Left lung (tissue), 10 donors: ENCODE data around the gene COL5A1. TPM values are rescaled to one million over a fixed set of nuclear protein-coding genes. Genes with fewer than 3 reads are reported as not detected.

Experiments
- ATAC-seq: fragments of 200-7000 bp; cut with Tn5 transposase; one replicate; pipeline ENCODE4 v1.9.1; 2020; ENCODE audit warnings: moderate library complexity
- DNase-seq, 4 donors: peaks; one replicate each; pipeline ENCODE4 v3.0.0-alpha.2; 2013 to 2020
- H3K27ac ChIP-seq, 2 donors: fragments of 200-600 bp; sonication (generic) in 1 of 2; one replicate each; pipeline versions ENCODE4 v1.5.0 to v1.8.0; 2020 to 2021
- H3K27me3 ChIP-seq, 2 donors: fragments of 200-600 bp; sonication (generic) in 1 of 2; one replicate each; pipeline versions ENCODE4 v1.5.0 to v1.8.0; 2020 to 2021
- H3K36me3 ChIP-seq, 2 donors: fragments of 200-600 bp; sonication (generic) in 1 of 2; one replicate each; pipeline versions ENCODE4 v1.5.0 to v1.8.0; 2020 to 2021
- H3K4me1 ChIP-seq, 2 donors: fragments of 200-600 bp; one replicate each; pipeline ENCODE4 v1.8.0; 2021
- H3K4me3 ChIP-seq, 2 donors: fragments of 200-600 bp; sonication (generic) in 1 of 2; one replicate each; pipeline versions ENCODE4 v1.5.0 to v1.8.0; 2020 to 2021; ENCODE audit warnings: mild to moderate bottlenecking in 1 of 2
- H3K9me3 ChIP-seq, 2 donors: fragments of 200-600 bp; sonication (generic) in 1 of 2; one replicate each; pipeline versions ENCODE4 v1.5.0 to v1.8.0; 2020 to 2021
- intact Hi-C, 2 donors: fragments of 100-400 bp; cut with DNase I; formaldehyde crosslinking; loops; one replicate each; pipeline versions ENCODE4 v1.11.2 to v1.14.2; 2022
- polyA plus RNA-seq, 6 donors: library from polyadenylated mRNA; unstranded; fragments of 120-200 nt; gene quantifications; one replicate each; pipeline ENCODE4 v1.2.1, GENCODE V29; 2013; ENCODE audit not compliant: insufficient read length in 6 of 6
- total RNA-seq, 2 donors: library from RNA; stranded (reverse); fragmentation: NEBNext Ultra II Directional; extraction: Animal tissue kit (Norgen Biotek cat#: 25700); gene quantifications; one replicate each; pipeline ENCODE4 v1.2.1, GENCODE V29; 2021
- TF ChIP-seq, protein P1 (sequence below), 2 donors: fragments of 200-600 bp; sonication (generic) in 1 of 2; IDR thresholded peaks; one replicate each; pipeline versions ENCODE4 v1.5.0 to v1.8.0; 2021; ENCODE audit warnings: antibody characterized with exemption in 2 of 2
- donor health status: DM: no; HTN: yes; CAD: no.
- donor health status: DM: no; HTN: no; CAD: no.

COL5A1 gene
- total and polyA plus RNA-seq, 8 donors: 168 to 357 (median 213) TPM

DNA sequence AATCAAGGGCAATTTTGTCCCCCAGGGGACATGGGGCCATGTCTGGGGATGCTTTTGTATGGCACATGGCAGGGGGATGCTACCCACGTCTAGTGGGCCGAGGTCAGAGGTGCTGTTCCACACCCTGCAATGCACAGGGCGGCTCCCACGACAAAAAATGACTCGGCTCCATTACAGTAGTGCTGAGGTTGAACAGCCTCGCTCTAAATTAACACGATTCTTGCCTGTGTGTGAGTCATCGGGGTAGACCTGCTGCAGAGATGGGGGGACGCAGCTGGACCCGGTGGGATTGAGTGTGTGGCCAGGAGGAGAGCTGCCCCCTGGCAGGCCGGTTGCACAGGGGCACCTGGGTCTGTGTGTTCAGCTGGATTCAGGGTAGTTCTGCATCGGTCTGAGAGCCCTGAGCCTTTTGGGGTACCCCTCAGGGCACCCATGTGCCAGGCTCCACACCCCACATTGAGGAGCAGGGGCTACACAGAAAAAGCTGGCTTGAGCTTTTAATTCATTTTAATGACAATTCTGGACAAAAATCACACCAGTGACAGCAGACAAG lies 20.0 kb upstream of the COL5A1 start:
- TF ChIP-seq, protein P1, sequence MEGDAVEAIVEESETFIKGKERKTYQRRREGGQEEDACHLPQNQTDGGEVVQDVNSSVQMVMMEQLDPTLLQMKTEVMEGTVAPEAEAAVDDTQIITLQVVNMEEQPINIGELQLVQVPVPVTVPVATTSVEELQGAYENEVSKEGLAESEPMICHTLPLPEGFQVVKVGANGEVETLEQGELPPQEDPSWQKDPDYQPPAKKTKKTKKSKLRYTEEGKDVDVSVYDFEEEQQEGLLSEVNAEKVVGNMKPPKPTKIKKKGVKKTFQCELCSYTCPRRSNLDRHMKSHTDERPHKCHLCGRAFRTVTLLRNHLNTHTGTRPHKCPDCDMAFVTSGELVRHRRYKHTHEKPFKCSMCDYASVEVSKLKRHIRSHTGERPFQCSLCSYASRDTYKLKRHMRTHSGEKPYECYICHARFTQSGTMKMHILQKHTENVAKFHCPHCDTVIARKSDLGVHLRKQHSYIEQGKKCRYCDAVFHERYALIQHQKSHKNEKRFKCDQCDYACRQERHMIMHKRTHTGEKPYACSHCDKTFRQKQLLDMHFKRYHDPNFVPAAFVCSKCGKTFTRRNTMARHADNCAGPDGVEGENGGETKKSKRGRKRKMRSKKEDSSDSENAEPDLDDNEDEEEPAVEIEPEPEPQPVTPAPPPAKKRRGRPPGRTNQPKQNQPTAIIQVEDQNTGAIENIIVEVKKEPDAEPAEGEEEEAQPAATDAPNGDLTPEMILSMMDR (IDR thresholded peaks at IDR 0.05): no peak
- H3K4me3 ChIP-seq: no peak overlapping the region
- no peaks in the 10 kb centered on the region for H3K36me3 ChIP-seq
- no peaks in the 10 kb centered on the region for H3K4me1 ChIP-seq
- no peaks in the 10 kb centered on the region for H3K9me3 ChIP-seq
- DNase-seq (peak in 1 of 4 donors; percentile 19), ATAC-seq (no peak)
- intact Hi-C loops: no loop called here
- H3K27ac ChIP-seq: no peak overlapping the region
- H3K27me3 ChIP-seq: peaks cover 0 to 19% of the 10 kb centered on the region in 2 donors

DNA sequence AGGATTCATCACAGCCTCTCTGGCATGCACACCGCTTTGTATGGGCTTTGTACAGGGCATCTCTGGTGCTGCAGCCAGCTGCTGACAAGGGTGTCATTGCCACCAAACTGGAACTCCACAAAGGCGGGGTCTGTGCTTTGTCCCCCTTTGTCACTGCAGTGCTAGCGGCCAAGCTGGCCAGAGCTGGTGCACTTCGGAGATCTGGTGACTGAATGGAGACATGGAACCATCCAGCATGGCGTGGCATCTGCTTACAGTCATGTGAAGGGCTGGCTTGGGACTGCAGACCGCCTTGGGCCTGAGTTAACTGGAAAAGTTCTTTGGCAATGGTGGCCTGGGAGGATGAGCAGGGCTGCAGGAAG lies 18.7 kb upstream of the COL5A1 start:
- peak in 1 of 4 donors; percentile 25 for DNase-seq

DNA sequence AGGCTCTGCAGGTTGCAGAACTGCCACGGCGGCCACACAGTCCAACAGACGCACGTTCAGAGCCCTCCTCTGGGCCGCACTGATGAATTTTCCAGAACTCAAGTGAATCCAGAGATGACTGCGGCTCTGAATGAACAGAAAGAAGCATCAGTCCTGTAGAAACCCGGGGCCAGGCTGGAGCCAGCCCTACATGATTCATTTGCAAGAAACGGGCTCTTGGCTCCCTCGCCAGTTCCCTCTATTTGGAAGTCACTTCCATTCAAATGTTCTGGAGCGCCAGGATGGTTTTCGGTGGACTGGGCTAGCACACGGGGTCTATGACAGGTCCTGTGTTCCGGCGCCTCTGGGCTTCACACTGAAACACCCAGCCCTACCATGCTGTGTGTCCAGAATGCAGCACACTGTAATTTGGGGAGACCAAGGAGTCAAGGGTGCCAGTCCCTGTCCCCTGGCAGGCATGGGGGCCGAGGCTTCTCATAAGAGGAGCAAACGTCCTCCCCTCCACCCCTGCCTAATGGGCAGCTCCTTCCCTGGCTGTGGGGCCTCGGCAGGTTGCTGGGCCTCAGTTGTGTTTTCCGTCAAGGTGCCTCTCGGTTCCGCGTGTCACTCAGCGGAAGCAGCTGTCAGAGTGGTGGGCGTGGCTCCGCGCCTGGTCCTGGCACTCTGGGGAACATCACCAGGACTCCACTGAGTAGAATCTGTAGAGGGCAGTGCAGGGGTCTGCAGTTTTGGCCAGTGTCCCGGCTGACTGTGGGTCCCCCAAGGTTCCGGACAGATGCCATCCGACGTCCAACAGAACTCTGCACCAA lies 18.1 kb upstream of the COL5A1 start:
- TF ChIP-seq, protein P1 (IDR thresholded peaks at IDR 0.05): no peak
- H3K27me3 ChIP-seq: peaks cover 0 to 11% of the 10 kb centered on the region in 2 donors
- intact Hi-C loops: no loop called here
- no peak overlapping the region for H3K4me3 ChIP-seq
- no peaks in the 10 kb centered on the region for H3K4me1 ChIP-seq
- DNase-seq: peak in 2 of 4 donors; percentile 29 to 65
- no peak for ATAC-seq
- no peaks in the 10 kb centered on the region for H3K36me3 ChIP-seq
- H3K27ac ChIP-seq: no peak overlapping the region
- no peaks in the 10 kb centered on the region for H3K9me3 ChIP-seq

More for the DNA sequence above, 18.7 kb upstream of the COL5A1 start:
- TF ChIP-seq, protein P1 (IDR thresholded peaks at IDR 0.05): no peak
- ATAC-seq: no peak
- Histone ChIP-seq H3K9me3 (no peaks in the 10 kb centered on the region), H3K27ac (no peak overlapping the region), H3K36me3 (no peaks in the 10 kb centered on the region), H3K4me1 (no peaks in the 10 kb centered on the region), H3K4me3 (no peak overlapping the region), H3K27me3 (peaks cover 0 to 11% of the 10 kb centered on the region in 2 donors)
- intact Hi-C loops: no loop called here

DNA sequence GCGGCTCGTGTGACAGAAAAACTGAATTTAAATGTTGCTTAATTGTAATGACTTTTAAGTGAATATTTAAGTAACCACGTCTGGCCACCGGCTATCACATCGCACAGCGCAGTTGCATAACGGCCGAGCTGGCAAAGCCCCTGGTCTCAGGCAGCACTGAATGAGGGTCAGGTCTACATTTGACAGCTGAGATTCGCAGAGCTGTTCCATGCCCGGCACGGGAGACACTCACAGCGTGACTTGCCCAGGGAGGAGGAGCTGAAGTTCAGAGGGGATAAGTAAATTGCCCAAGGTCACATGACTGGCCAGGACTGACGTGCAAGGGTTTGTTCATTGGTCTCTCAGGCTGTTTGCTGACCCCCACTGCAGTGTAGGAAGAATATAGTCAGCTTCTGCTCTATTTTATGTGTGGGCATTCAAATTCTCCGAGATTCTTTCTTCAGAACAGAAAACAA lies 17.4 kb upstream of the COL5A1 start:
- no peak for ATAC-seq
- Histone ChIP-seq H3K9me3 (no peaks in the 10 kb centered on the region), H3K4me1 (no peaks in the 10 kb centered on the region), H3K27ac (peak overlapping the region in 1 of 2 donors; percentile 33), H3K4me3 (no peak overlapping the region), H3K27me3 (peaks cover 0 to 11% of the 10 kb centered on the region in 2 donors), H3K36me3 (no peaks in the 10 kb centered on the region)
- intact Hi-C loops: no loop called here
- DNase-seq: peak in 2 of 4 donors; percentile 16 to 61
- TF ChIP-seq, protein P1 (IDR thresholded peaks at IDR 0.05): no peak

DNA sequence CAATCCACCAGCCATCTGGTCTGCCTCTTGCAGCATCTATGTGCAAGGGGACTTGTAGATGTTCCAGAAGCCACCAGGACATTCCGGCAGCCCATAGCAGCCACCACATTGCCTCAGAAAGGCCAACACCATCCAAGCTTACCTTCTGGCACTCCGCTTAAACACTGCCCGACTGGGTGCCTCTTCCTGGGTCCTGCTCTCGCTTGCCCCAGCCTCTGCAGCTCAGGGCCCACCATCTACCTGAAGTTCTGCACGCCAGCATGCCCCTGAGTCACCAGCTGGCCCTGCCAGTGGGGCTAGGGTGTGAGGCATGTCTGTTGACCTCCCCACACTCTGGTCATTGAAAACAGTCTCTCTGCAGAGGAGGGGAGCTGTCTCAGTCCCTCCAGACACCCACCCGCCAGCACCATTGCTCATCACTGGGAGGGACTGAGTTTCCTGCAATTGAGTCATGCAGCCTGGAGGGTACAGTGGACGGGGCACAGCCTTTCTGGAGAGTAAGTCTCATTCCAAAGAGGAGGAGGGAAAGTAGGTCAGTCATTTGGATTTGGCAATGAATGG lies 16.9 kb upstream of the COL5A1 start:
- TF ChIP-seq, protein P1 (IDR thresholded peaks at IDR 0.05): no peak
- Histone ChIP-seq H3K9me3 (no peaks in the 10 kb centered on the region), H3K4me3 (no peak overlapping the region), H3K36me3 (no peaks in the 10 kb centered on the region), H3K27me3 (peaks cover 0 to 11% of the 10 kb centered on the region in 2 donors), H3K27ac (peak overlapping the region in 1 of 2 donors; percentile 33), H3K4me1 (no peaks in the 10 kb centered on the region)
- DNase-seq (peak in 2 of 4 donors; percentile 28 to 45), ATAC-seq (peak; percentile 74)
- intact Hi-C loops: no loop called here
